Ectodermal cell (in vitro differentiated cells): ENCODE measurements around the gene FFAR1.
"Not testable (repeated sequence)": the region's sequence is repeated elsewhere in the genome, so short reads cannot be mapped to it uniquely, and the experiment has no call there.

Experiments
- H3K27ac ChIP-seq: 2 replicates; pipeline ENCODE4 v1.7.0; 2013; ENCODE audit warnings: mild to moderate bottlenecking, low read depth, low read length; ENCODE audit not compliant: insufficient read depth, poor library complexity, severe bottlenecking
- H3K27me3 ChIP-seq: 2 replicates; pipeline ENCODE4 v1.7.0; 2013; ENCODE audit warnings: mild to moderate bottlenecking, low read length; ENCODE audit not compliant: insufficient read depth, control insufficient read depth, poor library complexity, severe bottlenecking
- H3K36me3 ChIP-seq: one replicate; pipeline ENCODE4 v1.7.0; 2013; ENCODE audit warnings: low read length; ENCODE audit not compliant: control insufficient read depth, insufficient read depth
- H3K4me1 ChIP-seq: one replicate; pipeline ENCODE4 v1.7.0; 2013; ENCODE audit warnings: low read length; ENCODE audit not compliant: control insufficient read depth, insufficient read depth
- H3K4me3 ChIP-seq: 2 replicates; pipeline ENCODE4 v1.7.0; 2013; ENCODE audit warnings: low read depth, low read length, control low read depth; ENCODE audit not compliant: insufficient read depth
- H3K9me3 ChIP-seq: 2 replicates; pipeline ENCODE4 v1.7.0; 2013; ENCODE audit warnings: mild to moderate bottlenecking, low read length, moderate library complexity; ENCODE audit not compliant: control insufficient read depth
- WGBS, 2 experiments: methylation state at CpG; one replicate each; pipeline ENCODE4 v1.1.7; 2013; ENCODE audit warnings: missing lambda C conversion rate in 2 of 2; 5-methylcytosine and 5-hydroxymethylcytosine counted together

FFAR1 gene

GRCh38 chr19:35375505-35376307 is 28.0 kb downstream of the FFAR1 start:
- Histone ChIP-seq H3K4me1 (no peaks in the 10 kb centered on the region), H3K27me3 (no peaks in the 10 kb centered on the region), H3K36me3 (no peaks in the 10 kb centered on the region), H3K9me3 (no peaks in the 10 kb centered on the region), H3K4me3 (no peak overlapping the region), H3K27ac (no peak overlapping the region)
- 93 to 95% methylated on average over 12 of the region's 12 CpGs for WGBS, 2 experiments

- 83 to 95% methylated on average over 1 of the region's 1 CpG for WGBS, 2 experiments
- no peaks in the 10 kb centered on the region for H3K4me1 ChIP-seq
- H3K27ac ChIP-seq = no peak overlapping the region
- no peak overlapping the region for H3K4me3 ChIP-seq
- no peaks in the 10 kb centered on the region for H3K9me3 ChIP-seq
- H3K36me3 ChIP-seq = no peaks in the 10 kb centered on the region
- no peaks in the 10 kb centered on the region for H3K27me3 ChIP-seq
These were observed 30.0 kb downstream of the FFAR1 start for GRCh38 chr19:35377656-35378055.

GRCh38 chr19:35378356-35378755 is 30.7 kb downstream of the FFAR1 start:
- Histone ChIP-seq H3K36me3 (no peaks in the 10 kb centered on the region), H3K27ac (no peak overlapping the region), H3K9me3 (no peaks in the 10 kb centered on the region), H3K4me3 (no peak overlapping the region), H3K4me1 (no peaks in the 10 kb centered on the region), H3K27me3 (no peaks in the 10 kb centered on the region)
- 92 to 94% methylated on average over 3 of the region's 3 CpGs for WGBS, 2 experiments

GRCh38 chr19:35379545-35379944 is 31.8 kb downstream of the FFAR1 start:
- not testable (repeated sequence) for H3K27me3 ChIP-seq, H3K27ac ChIP-seq, H3K36me3 ChIP-seq, H3K4me3 ChIP-seq, H3K9me3 ChIP-seq, H3K4me1 ChIP-seq
- 92 to 93% methylated on average over 5 of the region's 5 CpGs for WGBS, 2 experiments

GRCh38 chr19:35379992-35380391 is 32.3 kb downstream of the FFAR1 start:
- Histone ChIP-seq H3K27me3 (no peaks in the 10 kb centered on the region), H3K9me3 (peaks cover 2% of the 10 kb centered on the region), H3K4me1 (no peaks in the 10 kb centered on the region), H3K4me3 (no peak overlapping the region), H3K27ac (no peak overlapping the region), H3K36me3 (no peaks in the 10 kb centered on the region)
- WGBS, 2 experiments = 81 to 86% methylated on average over 1 of the region's 1 CpG

GRCh38 chr19:35380450-35381124 is 32.9 kb downstream of the FFAR1 start:
- no peaks in the 10 kb centered on the region for H3K36me3 ChIP-seq
- H3K4me3 ChIP-seq = no peak overlapping the region
- H3K27me3 ChIP-seq = no peaks in the 10 kb centered on the region
- 84 to 85% methylated on average over 9 of the region's 9 CpGs for WGBS, 2 experiments
- no peak overlapping the region for H3K27ac ChIP-seq
- no peaks in the 10 kb centered on the region for H3K4me1 ChIP-seq
- H3K9me3 ChIP-seq = peaks cover 2% of the 10 kb centered on the region

- Histone ChIP-seq H3K4me1 (no peaks in the 10 kb centered on the region), H3K4me3 (no peak overlapping the region), H3K9me3 (peaks cover 2% of the 10 kb centered on the region), H3K36me3 (no peaks in the 10 kb centered on the region), H3K27me3 (no peaks in the 10 kb centered on the region), H3K27ac (no peak overlapping the region)
- 78 to 87% methylated on average over 3 of the region's 3 CpGs for WGBS, 2 experiments
These were observed 33.6 kb downstream of the FFAR1 start for GRCh38 chr19:35381318-35381717.

- WGBS, 2 experiments = 93 to 95% methylated on average over 6 of the region's 6 CpGs
- H3K4me3 ChIP-seq = no peak overlapping the region
- no peaks in the 10 kb centered on the region for H3K27me3 ChIP-seq
- no peaks in the 10 kb centered on the region for H3K36me3 ChIP-seq
- peaks cover 2% of the 10 kb centered on the region for H3K9me3 ChIP-seq
- no peak overlapping the region for H3K27ac ChIP-seq
- no peaks in the 10 kb centered on the region for H3K4me1 ChIP-seq
These were observed 34.2 kb downstream of the FFAR1 start for GRCh38 chr19:35381926-35382325.

GRCh38 chr19:35383536-35383935 is 35.8 kb downstream of the FFAR1 start:
- Histone ChIP-seq H3K36me3 (no peaks in the 10 kb centered on the region), H3K27me3 (no peaks in the 10 kb centered on the region), H3K4me1 (no peaks in the 10 kb centered on the region), H3K9me3 (peaks cover 2% of the 10 kb centered on the region), H3K27ac (no peak overlapping the region), H3K4me3 (no peak overlapping the region)
- whole genome bisulfite sequencing, 2 experiments = 90 to 91% methylated on average over 2 of the region's 2 CpGs

GRCh38 chr19:35388277-35389054 is 40.8 kb downstream of the FFAR1 start:
- no peak overlapping the region for H3K4me3 ChIP-seq
- peaks cover 2% of the 10 kb centered on the region for H3K9me3 ChIP-seq
- no peak overlapping the region for H3K27ac ChIP-seq
- H3K4me1 ChIP-seq = peaks cover 5% of the 10 kb centered on the region
- no peaks in the 10 kb centered on the region for H3K27me3 ChIP-seq
- WGBS, 2 experiments = 93% methylated on average over 6 of the region's 6 CpGs
- no peaks in the 10 kb centered on the region for H3K36me3 ChIP-seq
